Activated CD8-positive, alpha-beta memory T cell treated with anti-CD3 and anti-CD28 coated beads, Interleukin-2, amount 50 U/mL, for 1 hour (primary cell): ENCODE results near the gene TCF7L2.

Experiments used
- DNase-seq: peaks from one replicate; pipeline ENCODE4 v3.0.0-alpha.2; 2020; ENCODE audit errors: extremely low read depth

Gene TCF7L2

GRCh38 chr10:112999102-112999501 lies 49.1 kb downstream of the TCF7L2 start:
- no peak for DNase-seq

GRCh38 chr10:113000442-113000841 lies 50.4 kb downstream of the TCF7L2 start:
- no peak for DNase-seq

- DNase-seq = no peak
Measured at GRCh38 chr10:113000876-113001598, 51.0 kb downstream of the TCF7L2 start.

GRCh38 chr10:113001599-113002448 lies 51.8 kb downstream of the TCF7L2 start:
- no peak for DNase-seq

GRCh38 chr10:113002449-113002777 lies 52.4 kb downstream of the TCF7L2 start:
- no peak for DNase-seq

GRCh38 chr10:113003052-113003451 lies 53.0 kb downstream of the TCF7L2 start:
- no peak for DNase-seq

GRCh38 chr10:113004069-113004618 lies 54.1 kb downstream of the TCF7L2 start:
- no peak for DNase-seq

- DNase-seq = no peak
Measured at GRCh38 chr10:113005380-113005779, 55.3 kb downstream of the TCF7L2 start.

- no peak for DNase-seq
Measured at GRCh38 chr10:113006656-113007342, 56.8 kb downstream of the TCF7L2 start.

- DNase-seq = no peak
Measured at GRCh38 chr10:113007343-113007771, 57.3 kb downstream of the TCF7L2 start.

GRCh38 chr10:113007821-113008220 lies 57.8 kb downstream of the TCF7L2 start:
- no peak for DNase-seq

- no peak for DNase-seq
Measured at GRCh38 chr10:113011592-113012374, 61.7 kb downstream of the TCF7L2 start.

GRCh38 chr10:113015201-113015600 lies 65.2 kb downstream of the TCF7L2 start:
- DNase-seq = no peak

- no peak for DNase-seq
Measured at GRCh38 chr10:113017376-113017775, 67.3 kb downstream of the TCF7L2 start.

GRCh38 chr10:113018034-113018433 lies 68.0 kb downstream of the TCF7L2 start:
- no peak for DNase-seq

- no peak for DNase-seq
Measured at GRCh38 chr10:113019096-113019495, 69.0 kb downstream of the TCF7L2 start.

- no peak for DNase-seq
Measured at GRCh38 chr10:113019692-113020474, 69.8 kb downstream of the TCF7L2 start.

- DNase-seq = no peak
Measured at GRCh38 chr10:113020475-113020753, 70.4 kb downstream of the TCF7L2 start.

GRCh38 chr10:113020838-113021237 lies 70.8 kb downstream of the TCF7L2 start:
- DNase-seq = no peak

- DNase-seq = no peak
Measured at GRCh38 chr10:113021268-113022040, 71.4 kb downstream of the TCF7L2 start.
